ENCODE results near the gene CPEB3.

DNA sequence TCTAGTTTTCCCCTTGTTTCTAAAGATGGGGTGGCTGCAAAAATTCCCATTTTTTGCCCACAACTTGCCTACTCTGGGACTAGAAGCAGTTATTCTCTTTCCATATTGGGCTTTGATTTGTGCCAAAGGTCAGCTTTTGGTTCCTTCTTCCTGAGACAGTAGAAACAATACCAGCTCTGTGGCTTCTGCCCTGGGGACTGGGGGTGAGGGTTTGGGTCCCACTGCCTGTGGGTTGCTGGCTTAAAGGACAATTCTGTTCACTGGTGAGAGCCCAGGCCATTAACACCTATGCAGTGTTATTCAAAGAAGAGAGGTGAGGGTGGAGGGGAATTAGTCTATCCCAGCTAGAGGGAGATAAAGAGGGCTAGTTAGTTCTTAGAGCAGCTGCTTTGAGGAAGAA is 171.5 kb downstream of the CPEB3 start:
- no peak for TF ChIP-seq POLR2AphosphoS5 (IDR thresholded peaks at IDR 0.05; ENCODE audit: borderline replicate concordance, low read depth, low read length)
- no peak for TF ChIP-seq EZH2 (IDR thresholded peaks at IDR 0.05)
- TF ChIP-seq FOXP2 (optimal IDR thresholded peaks at IDR 0.05; ENCODE audit: control extremely low read depth, extremely low read length, insufficient read depth) = no peak
